Esophagus squamous epithelium (tissue), 4 donors: ENCODE measurements around the gene RCSD1.

Source experiments
- POLR2A ChIP-seq, 4 donors: fragments of 450-650 bp; IDR thresholded peaks; one replicate each; pipeline ENCODE4 v1.6.1; 2017; ENCODE audit warnings: antibody characterized with exemption in 4 of 4, mild to moderate bottlenecking in 4 of 4, moderate library complexity in 3 of 4
- TF ChIP-seq, protein P1 (sequence below), 6 experiments: fragments of 450-650 bp in 4 of 6; fragments of 200-600 bp in 2 of 6; sonication (generic) in 2 of 6; IDR thresholded peaks; one replicate each; pipeline ENCODE4 v1.5.1; 2016 to 2019; ENCODE audit warnings: antibody characterized with exemption in 6 of 6, mild to moderate bottlenecking in 4 of 6, moderate library complexity in 4 of 6

DNA sequence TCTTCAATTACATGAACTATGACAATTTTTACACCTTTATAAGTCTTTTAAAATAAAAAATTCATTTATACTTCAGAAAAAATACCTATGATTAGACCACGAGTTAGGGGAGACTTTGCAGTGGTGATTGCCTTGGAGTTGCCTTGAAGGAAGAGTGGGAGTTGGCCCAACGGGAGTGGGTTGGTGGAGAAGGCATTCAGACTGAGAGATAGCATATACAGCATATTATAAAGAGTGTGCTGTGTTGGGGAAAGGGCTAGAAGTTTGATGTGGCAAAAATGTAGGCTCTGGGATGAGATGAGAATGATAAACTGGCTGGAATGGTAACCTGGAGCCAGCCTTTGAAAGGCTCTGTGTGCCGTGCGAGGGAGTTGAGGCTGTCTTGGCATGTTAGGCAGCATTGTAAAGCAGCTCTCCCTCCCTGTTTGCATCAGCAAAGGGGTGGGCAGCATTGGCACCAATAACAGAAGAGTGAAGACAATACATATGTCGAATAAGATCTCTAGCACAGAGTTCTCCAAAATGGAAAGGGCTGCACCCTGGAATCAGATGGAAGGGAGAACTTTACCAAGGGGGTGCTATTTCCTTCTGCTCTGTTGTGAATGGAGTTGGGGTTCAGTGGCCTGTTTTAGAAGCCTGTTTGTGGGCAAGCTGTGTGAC is 116.1 kb downstream of the RCSD1 start:
- TF ChIP-seq, protein P1, sequence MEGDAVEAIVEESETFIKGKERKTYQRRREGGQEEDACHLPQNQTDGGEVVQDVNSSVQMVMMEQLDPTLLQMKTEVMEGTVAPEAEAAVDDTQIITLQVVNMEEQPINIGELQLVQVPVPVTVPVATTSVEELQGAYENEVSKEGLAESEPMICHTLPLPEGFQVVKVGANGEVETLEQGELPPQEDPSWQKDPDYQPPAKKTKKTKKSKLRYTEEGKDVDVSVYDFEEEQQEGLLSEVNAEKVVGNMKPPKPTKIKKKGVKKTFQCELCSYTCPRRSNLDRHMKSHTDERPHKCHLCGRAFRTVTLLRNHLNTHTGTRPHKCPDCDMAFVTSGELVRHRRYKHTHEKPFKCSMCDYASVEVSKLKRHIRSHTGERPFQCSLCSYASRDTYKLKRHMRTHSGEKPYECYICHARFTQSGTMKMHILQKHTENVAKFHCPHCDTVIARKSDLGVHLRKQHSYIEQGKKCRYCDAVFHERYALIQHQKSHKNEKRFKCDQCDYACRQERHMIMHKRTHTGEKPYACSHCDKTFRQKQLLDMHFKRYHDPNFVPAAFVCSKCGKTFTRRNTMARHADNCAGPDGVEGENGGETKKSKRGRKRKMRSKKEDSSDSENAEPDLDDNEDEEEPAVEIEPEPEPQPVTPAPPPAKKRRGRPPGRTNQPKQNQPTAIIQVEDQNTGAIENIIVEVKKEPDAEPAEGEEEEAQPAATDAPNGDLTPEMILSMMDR (IDR thresholded peaks at IDR 0.05): no peak
- no peak for TF ChIP-seq POLR2A (IDR thresholded peaks at IDR 0.05)
